GM12864 (cell line): ENCODE data around the gene ETV6.

Source experiments
- DNase-seq: peaks from one replicate; pipeline ENCODE4 v3.0.0-alpha.2; 2011; ENCODE audit warnings: low read depth
- H3K4me3 ChIP-seq: 2 replicates; pipeline ENCODE4 v1.5.1; 2011; ENCODE audit warnings: mild to moderate bottlenecking, low read depth, low read length, control low read depth
- TF ChIP-seq, protein P1 (sequence below): IDR thresholded peaks from 2 replicates; pipeline ENCODE4 v1.5.1; 2011; ENCODE audit warnings: low read depth, mild to moderate bottlenecking, moderate library complexity, low read length, control low read depth, inconsistent platforms; ENCODE audit errors: missing control alignments

ETV6 gene

DNA sequence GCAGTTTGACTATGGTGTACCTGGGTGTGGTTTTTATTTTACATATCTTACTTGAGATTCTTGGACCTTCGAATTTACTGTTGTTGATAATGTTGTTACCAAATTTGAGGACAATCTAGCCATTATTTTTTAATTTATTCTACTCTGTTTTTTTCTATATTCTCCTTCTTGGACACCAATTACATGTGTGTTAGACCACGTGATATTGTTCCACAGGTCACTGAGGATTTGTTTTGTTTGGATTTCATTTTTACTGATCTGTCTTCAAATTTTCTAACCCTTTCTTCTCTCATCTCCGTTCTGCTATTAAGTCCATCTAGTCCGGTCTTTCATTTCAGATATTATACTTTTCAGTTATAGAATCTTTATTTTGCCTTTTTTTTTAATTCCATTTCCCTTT lies 216.3 kb downstream of the ETV6 start:
- TF ChIP-seq, protein P1, sequence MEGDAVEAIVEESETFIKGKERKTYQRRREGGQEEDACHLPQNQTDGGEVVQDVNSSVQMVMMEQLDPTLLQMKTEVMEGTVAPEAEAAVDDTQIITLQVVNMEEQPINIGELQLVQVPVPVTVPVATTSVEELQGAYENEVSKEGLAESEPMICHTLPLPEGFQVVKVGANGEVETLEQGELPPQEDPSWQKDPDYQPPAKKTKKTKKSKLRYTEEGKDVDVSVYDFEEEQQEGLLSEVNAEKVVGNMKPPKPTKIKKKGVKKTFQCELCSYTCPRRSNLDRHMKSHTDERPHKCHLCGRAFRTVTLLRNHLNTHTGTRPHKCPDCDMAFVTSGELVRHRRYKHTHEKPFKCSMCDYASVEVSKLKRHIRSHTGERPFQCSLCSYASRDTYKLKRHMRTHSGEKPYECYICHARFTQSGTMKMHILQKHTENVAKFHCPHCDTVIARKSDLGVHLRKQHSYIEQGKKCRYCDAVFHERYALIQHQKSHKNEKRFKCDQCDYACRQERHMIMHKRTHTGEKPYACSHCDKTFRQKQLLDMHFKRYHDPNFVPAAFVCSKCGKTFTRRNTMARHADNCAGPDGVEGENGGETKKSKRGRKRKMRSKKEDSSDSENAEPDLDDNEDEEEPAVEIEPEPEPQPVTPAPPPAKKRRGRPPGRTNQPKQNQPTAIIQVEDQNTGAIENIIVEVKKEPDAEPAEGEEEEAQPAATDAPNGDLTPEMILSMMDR = no peak
- H3K4me3 ChIP-seq = no peak overlapping the region
- no peak for DNase-seq

DNA sequence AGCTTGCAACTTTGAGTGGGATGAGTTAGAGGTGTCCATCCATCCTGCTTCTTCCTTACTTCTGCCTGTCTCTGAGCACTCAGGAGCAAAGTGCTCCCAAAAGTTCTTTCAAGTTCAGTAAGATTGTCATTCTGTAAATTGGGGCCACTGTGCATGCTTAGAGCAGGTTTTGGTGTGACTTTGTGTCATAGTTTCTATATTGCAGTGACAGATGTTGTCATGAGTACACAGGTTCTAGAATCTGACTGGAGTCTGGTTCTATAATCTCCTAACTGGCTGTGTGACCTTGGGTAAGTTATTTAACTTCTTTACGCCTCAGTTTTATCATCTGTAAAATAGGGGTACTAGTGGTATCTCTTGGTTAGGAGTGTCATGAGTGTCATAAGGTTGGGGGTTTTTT lies 218.6 kb downstream of the ETV6 start:
- H3K4me3 ChIP-seq = no peak overlapping the region
- TF ChIP-seq, protein P1 = no peak

DNA sequence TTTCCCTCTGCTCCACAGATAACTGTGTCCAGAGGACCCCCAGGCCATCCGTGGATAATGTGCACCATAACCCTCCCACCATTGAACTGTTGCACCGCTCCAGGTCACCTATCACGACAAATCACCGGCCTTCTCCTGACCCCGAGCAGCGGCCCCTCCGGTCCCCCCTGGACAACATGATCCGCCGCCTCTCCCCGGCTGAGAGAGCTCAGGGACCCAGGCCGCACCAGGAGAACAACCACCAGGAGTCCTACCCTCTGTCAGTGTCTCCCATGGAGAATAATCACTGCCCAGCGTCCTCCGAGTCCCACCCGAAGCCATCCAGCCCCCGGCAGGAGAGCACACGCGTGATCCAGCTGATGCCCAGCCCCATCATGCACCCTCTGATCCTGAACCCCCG lies 219.9 kb downstream of the ETV6 start:
- TF ChIP-seq, protein P1 = no peak
- H3K4me3 ChIP-seq = no peak overlapping the region
- no peak for DNase-seq

More for the DNA sequence above, 218.6 kb downstream of the ETV6 start:
- DNase-seq = no peak

DNA sequence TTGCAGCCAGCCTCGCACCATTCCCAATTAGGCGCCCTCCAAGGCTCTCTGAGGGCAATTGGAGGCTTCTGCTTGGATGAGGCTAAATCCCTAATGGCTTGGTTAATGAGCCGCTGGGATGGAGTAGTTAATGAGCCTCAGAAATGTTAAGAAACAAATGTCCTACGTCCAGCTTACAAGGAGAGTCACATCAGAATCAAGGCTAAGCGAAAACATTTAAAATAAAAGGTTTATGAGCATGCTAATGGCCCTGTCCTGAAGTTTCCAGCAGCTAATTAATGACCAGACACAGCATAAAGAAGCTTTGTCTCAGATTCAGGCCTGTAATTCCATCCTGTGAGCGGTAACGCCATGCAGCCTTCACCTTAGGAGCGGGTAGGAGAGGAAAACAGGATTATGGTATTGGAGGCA lies 220.6 kb downstream of the ETV6 start:
- no peak for DNase-seq
- TF ChIP-seq, protein P1 = no peak
- no peak overlapping the region for H3K4me3 ChIP-seq

DNA sequence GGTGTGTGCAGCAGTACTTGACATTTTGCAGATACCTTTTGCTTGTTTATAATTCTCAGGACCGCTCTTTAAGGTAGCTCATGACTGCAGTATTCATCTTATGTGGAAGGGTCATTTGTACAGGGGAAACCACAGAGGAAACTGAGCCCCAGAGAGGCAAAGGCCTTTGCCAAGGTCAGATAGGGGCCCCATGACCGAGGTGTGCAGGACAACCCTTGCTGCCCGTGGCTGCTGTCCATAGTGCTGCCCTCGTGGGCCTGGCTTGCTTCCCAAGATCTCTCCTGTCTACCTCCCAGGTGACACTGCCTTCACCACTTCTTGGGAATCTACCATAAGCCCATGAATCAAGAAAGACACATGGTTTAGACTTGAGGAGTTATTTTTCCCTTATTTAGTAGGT lies 222.6 kb downstream of the ETV6 start:
- H3K4me3 ChIP-seq = no peak overlapping the region
- no peak for DNase-seq
- TF ChIP-seq, protein P1 = no peak

DNA sequence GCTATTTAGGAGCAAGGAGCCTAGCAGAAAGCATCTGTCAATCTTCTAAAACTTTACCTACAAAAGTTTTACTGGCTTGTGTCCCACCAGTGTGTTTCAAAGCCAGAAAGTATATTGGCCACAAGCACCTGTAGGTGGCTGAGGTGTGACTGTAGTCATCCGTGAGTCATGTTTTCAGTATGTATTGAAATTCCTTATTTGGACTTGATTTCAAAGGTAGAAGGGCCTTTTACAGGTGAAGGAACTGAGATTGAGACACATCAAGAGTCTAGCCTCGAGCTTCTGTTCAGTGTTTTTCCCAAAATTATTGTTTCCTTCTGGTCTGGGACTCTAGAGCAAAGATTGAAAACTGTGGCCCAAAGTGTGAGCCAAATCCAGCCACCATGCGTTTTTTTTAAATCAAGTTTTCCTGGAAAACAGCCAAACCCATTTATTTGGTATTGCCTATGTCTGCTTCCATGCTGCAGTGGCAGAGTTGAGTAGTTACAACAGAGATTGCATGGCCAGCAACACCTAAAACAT lies 226.0 kb downstream of the ETV6 start:
- no peak overlapping the region for H3K4me3 ChIP-seq
- TF ChIP-seq, protein P1 = no peak
- DNase-seq = no peak

DNA sequence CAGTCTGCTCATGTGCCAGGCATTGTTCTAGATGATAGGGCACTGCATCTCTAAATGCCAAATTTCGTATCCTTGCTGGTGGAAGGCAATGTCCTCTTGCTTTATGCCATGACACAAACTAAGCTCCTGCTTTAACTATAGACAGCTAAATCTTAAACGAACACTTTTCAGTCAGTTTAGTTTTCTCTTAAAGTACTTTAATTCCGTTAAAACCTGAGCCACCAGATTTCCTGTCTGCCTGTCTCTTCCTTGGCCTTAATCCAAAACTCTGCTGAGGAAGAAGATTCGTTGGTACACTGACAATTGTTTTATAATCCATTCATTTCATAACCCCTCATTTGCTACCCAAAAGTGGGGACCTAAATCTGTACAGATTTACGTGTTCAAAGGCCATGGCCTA lies 226.8 kb downstream of the ETV6 start:
- DNase-seq = no peak
- TF ChIP-seq, protein P1 = no peak
- no peak overlapping the region for H3K4me3 ChIP-seq
